HL-60 (cell line): ENCODE measurements around the gene BOK.
A peak's percentile ranks its signal among the peaks of the same experiment; 100 is the strongest.

ENCODE experiments used
- DNase-seq, 2 experiments: peaks; one replicate each; pipeline ENCODE4 v3.0.0-alpha.2; 2010 to 2020; ENCODE audit warnings: low read depth in 1 of 2, low spot score in 1 of 2
- H3K27ac ChIP-seq: fragments of 250-450 bp; sonication (Bioruptor Pico); replicated peaks from 2 replicates; pipeline ENCODE4 v1.5.1; 2020; ENCODE audit warnings: mild to moderate bottlenecking, moderate library complexity
- H3K27me3 ChIP-seq: fragments of 250-450 bp; sonication (Bioruptor Pico); 2 replicates; pipeline ENCODE4 v1.5.1; 2021; ENCODE audit warnings: mild to moderate bottlenecking, moderate library complexity; ENCODE audit not compliant: insufficient read depth, poor library complexity, severe bottlenecking
- H3K4me3 ChIP-seq: replicated peaks from 2 replicates; pipeline ENCODE4 v1.5.1; 2011; ENCODE audit warnings: mild to moderate bottlenecking, control low read depth, low read length; ENCODE audit not compliant: insufficient read depth
- CTCF ChIP-seq: IDR thresholded peaks from one replicate; pipeline ENCODE4 v1.5.1; 2011; ENCODE audit warnings: low read length, control low read depth, inconsistent platforms; ENCODE audit not compliant: insufficient read depth
- GABPA ChIP-seq: IDR thresholded peaks from 2 replicates; pipeline ENCODE4 v1.6.1; 2012; ENCODE audit warnings: low read depth
- POLR2AphosphoS5 ChIP-seq: IDR thresholded peaks from 2 replicates; pipeline ENCODE4 v1.6.1; 2012; ENCODE audit warnings: low read depth
- SPI1 ChIP-seq: IDR thresholded peaks from 2 replicates; pipeline ENCODE4 v1.6.1; 2012; ENCODE audit warnings: low read depth, mild to moderate bottlenecking, borderline replicate concordance
- TF ChIP-seq, protein P1 (sequence below): IDR thresholded peaks from 2 replicates; pipeline ENCODE4 v1.6.1; 2012; ENCODE audit warnings: low read depth; ENCODE audit not compliant: insufficient replicate concordance

Gene BOK

GRCh38 chr2:241559323-241560161 is 997 bp downstream of the BOK start:
- H3K4me3 ChIP-seq: peak overlapping the region; percentile 29
- no peak overlapping the region for H3K27ac ChIP-seq
- peaks cover 27% of the 10 kb centered on the region for H3K27me3 ChIP-seq
- no peak for TF ChIP-seq POLR2AphosphoS5
- no peak for TF ChIP-seq SPI1
- TF ChIP-seq, protein P1, sequence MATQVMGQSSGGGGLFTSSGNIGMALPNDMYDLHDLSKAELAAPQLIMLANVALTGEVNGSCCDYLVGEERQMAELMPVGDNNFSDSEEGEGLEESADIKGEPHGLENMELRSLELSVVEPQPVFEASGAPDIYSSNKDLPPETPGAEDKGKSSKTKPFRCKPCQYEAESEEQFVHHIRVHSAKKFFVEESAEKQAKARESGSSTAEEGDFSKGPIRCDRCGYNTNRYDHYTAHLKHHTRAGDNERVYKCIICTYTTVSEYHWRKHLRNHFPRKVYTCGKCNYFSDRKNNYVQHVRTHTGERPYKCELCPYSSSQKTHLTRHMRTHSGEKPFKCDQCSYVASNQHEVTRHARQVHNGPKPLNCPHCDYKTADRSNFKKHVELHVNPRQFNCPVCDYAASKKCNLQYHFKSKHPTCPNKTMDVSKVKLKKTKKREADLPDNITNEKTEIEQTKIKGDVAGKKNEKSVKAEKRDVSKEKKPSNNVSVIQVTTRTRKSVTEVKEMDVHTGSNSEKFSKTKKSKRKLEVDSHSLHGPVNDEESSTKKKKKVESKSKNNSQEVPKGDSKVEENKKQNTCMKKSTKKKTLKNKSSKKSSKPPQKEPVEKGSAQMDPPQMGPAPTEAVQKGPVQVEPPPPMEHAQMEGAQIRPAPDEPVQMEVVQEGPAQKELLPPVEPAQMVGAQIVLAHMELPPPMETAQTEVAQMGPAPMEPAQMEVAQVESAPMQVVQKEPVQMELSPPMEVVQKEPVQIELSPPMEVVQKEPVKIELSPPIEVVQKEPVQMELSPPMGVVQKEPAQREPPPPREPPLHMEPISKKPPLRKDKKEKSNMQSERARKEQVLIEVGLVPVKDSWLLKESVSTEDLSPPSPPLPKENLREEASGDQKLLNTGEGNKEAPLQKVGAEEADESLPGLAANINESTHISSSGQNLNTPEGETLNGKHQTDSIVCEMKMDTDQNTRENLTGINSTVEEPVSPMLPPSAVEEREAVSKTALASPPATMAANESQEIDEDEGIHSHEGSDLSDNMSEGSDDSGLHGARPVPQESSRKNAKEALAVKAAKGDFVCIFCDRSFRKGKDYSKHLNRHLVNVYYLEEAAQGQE: no peak
- TF ChIP-seq GABPA: no peak
- TF ChIP-seq CTCF: no peak
- no peak for DNase-seq

DNA sequence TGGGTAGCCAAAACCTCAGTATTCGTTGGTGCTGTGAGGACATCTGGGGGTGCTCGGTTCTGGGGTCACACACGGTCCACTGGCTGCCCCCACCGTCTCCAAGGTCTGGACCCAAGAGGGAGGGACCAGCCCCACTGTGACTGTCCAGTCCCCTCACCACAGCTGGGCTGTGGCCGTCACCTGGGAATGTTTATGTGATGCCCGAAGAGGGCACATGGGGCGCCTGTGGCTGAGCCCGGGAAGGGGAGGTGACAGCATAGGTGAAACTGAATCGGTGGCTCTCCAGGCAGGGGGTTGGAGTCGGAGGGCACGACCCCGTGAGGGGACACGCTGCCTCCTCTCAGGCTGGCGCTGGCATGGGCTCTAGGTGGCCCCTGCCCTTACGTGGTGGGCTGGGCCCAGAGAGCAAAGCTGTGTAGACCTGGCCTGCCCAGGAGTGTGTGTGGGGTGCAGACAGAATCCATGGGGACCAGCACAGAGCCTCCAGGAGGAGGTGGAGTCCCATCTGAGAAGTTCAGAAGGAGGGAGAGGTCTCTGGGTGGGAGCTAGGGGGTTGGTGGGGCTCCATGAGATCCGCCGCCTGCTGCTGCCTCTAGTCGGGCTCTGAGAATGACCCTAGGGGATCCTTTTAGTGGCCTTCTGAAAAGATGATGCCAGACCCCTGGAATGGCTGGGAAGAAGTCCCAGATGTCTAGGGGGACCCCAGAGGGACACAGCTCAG is 1.8 kb downstream of the BOK start:
- H3K4me3 ChIP-seq: no peak overlapping the region
- no peak for TF ChIP-seq SPI1
- TF ChIP-seq, protein P1: no peak
- TF ChIP-seq CTCF: no peak
- TF ChIP-seq POLR2AphosphoS5: no peak
- TF ChIP-seq GABPA: no peak
- DNase-seq: no peak
- no peak overlapping the region for H3K27ac ChIP-seq
- H3K27me3 ChIP-seq: peaks cover 25% of the 10 kb centered on the region

GRCh38 chr2:241560883-241561474 is 2.4 kb downstream of the BOK start:
- no peak overlapping the region for H3K27ac ChIP-seq
- H3K4me3 ChIP-seq: no peak overlapping the region
- H3K27me3 ChIP-seq: peaks cover 25% of the 10 kb centered on the region
- DNase-seq: no peak
- no peak for TF ChIP-seq GABPA
- TF ChIP-seq POLR2AphosphoS5: no peak
- TF ChIP-seq, protein P1: no peak
- TF ChIP-seq CTCF: no peak
